ENCODE measurements around the gene SKAP2.
A peak's percentile ranks its signal among the peaks of the same experiment; 100 is the strongest.

SKAP2 gene

DNA sequence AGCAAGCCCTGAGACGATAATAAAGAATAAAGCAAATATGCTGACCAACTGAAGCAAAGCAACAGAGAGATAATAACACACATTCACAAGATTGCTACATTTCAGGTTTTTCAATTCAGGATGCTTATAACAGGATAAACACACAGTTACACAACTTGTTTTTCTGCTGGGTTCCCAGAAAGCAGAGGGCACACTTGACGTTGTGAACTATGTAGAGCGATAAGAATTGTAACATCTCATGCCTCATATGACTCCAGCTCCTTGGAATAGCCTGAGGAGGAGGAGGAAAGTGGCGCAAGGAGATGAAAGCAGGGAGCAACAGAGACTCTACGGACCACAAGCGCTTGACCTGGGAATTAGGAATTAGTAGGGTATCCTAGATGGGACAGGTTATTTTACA lies 201.7 kb downstream of the SKAP2 start:
- no peak for DNase-seq (ENCODE audit: low read depth)

DNA sequence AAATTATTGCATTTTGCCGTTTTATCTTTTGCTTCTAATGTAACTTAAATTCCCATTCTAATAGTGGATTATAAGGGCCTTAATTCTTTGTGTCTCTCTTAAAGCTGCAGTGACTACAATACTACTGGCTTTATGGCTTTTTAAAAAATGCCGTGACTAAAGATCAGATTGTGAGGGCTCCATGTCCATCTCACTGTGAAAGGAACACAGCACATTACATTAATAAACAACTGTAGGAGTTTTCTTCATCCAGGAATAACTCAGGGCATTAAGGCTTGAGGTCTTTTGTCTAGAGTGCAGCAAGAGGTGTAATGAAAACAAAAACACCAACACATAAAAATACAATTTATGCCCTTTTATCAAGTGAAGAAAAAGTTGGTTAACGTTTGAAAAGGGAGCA lies 205.3 kb downstream of the SKAP2 start:
- DNase-seq (ENCODE audit: low read depth), result no peak

DNA sequence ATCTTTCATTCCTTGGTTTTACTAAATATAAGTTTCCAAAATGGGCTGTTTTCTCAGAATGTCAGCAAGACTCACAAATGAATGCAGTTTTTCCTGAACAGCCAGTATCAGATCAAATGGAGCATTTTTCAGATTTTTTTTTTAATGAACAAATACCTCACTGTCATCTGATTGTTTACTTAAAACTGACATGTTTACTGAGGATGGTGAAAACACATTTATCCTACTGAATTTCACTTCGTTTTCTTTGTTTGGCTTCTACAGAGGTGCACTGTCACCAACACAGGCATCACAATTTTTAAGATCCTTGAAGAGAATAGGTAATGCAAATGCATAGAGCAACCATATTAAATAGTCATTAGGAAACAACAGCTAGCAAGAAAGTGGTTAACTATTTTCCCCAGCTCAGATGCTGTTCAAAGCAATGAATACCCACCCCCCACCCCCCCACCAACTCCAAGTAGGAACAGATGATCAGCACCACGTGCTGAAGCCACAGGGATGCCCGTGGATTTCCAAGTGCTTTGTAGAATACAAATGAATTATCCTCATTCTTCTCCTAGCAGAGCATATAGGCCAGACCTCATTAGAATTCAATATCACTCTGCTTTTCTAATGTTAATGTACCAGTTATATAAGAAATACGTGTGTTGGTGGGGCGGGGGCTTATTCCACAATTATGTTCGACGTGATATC lies 205.9 kb downstream of the SKAP2 start:
- DNase-seq (ENCODE audit: low read depth), result no peak

DNA sequence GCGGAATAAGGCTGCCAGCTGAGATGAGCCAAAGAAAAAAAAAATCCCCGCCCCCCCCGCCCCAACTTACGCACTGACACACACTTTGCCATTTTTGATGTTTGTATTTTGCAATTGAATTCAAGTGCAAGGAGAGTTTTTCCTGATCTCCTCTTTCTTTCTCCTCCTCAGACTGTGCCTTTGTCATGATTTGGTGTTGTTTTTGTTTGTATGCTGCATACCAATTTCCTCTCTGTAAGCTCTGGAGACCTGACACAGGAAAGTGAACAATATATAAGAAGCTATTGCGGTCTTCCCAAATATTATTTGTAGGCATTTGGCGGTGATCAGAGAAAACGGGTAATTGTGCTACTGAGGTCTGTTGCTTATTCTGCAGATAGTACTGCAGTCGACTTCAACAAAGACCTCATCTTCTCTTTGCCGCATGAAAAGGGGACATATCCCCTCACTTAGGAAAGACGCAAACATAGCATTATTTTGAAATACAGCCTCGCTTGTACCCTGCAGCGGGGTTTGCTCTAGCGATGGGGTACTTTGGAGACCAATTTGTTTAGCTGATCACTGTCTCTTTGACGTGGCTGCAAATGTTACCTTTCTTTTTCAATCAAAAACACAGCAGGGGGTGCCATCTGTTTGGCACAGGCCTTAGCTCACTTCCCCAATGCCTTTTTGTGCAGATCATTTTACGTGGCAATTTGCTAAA lies 206.6 kb downstream of the SKAP2 start:
- no peak for DNase-seq (ENCODE audit: low read depth)

DNA sequence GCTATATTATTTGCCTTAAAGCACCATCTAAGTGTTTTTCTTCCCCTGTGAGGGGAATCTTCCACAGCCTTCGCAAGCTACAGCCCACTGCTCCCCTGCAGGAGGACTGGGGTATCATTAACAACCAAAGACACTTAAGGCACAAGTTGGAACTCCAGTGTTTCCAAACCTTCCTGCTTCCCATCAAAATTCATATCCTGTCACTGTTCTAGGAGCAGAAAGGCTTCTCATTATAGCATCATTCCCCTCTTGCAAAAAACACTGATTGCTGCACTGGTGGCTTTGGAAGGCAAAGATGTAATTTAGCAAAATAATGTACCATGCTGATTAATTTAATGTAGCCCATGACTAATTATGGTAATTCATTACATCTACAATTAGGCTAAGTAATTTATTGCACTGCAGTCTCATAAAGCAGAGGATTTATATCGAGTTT lies 207.2 kb downstream of the SKAP2 start:
- DNase-seq (ENCODE audit: low read depth), result no peak

DNA sequence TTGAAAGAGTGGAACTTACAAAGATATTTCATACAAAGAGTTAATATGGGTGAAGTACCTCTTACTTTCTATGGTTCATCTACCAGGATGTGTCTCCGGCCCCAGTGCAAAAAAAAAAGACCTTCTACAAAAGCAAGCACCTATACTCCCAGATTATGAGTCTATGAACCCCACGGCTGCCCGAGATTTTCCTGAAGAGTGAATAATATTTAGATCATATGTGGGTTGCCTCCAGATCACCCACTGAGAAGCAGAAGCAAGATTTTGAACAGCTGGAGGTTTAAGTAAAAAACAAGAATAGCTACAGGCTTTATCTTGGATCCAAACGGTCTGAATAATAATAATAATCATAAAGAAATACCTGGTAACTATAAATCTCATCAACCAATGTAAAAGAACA lies 207.7 kb downstream of the SKAP2 start:
- no peak for DNase-seq (ENCODE audit: low read depth)

DNA sequence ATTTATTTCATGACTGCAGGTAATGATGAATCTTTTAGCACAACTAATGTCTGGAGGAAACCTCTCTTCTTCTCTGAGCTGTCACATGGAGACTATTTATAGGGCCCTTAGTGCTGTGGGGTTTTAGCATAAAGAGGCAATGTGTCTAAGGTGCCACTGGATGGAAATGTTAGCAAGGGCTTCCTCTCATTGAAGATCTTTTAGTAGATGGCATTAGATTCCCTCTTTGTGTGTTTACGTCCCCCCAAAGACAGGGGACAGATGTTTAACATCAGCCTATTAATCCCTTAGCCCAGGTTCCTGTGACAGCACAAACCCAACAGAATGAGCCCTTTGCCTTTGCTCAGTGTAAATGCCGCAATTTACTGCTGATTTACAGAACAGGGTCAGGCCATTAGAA lies 208.6 kb downstream of the SKAP2 start:
- no peak for DNase-seq (ENCODE audit: low read depth)

DNA sequence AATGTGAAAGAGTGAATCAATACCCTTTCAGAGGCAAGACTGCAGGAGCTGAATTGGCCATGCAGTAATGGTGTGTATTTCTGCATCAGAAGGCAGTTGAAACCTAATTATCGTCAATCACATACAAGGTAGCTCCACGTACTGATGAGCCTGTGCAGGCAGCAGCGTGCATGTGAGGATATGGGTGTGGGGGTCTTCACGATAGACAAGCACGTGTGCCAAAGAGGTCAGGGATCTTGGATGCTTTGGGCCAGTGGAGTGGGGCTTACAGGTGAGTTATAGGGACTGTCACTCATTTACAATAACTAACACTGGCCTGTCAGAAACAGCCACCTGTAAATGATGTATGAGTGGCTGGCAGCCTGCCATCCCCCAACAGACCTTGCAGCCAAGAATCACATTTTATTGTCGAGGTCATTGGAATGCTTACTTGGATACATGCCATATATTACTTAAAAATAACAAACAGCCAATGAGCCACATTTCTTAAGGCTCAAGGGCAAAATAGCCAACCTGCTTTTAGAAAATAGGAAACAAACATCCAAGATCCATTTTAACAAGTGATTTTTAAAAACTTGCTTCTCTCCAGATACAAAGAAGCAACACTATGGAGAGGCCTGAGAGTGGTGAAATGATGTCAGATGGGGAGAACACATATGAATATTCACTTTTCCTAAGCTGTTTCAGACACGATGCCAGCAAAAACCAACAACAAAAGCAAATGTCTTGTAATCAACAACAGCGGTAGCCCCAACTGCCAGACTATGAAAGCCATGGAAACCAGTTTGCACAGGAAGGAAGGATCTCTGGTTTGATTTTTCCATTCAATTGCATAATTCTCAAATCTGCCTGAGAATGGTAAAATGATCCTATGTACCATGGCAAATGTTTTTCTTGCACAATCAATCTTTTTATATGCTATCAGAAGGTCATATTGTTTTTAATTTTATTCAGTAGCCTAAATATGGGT lies 210.7 kb downstream of the SKAP2 start:
- DNase-seq (ENCODE audit: low read depth), result no peak

DNA sequence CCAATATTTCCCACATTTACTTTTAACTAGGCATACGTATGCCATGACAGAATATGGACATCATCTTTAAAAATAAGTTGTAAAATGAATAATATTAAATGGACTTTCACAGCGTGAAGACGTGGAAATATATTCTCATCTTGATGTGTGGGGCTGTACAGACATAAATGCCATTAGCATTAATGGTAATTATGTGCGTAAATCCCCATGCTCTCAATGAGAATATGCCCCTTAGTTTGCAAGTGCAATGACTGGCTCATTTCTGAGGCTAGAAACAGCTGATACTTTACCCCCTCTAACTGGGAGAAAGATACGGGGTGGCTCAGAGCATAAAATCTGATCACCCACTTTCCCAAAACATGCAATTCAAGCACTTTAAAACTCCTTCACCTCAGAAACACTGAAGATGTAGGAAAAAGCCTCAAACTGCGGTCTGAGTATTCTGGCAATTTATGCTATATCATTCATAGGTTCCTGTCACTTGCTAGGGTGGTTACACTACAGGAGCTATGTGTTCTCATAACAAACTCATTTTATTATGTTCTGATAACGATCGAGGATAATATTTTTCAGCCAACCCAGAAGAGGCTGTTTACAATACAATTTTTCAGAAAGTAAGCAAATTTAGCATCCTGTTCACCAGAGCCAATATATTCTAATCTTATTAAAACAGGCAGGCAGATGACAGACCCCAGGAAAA lies 211.8 kb downstream of the SKAP2 start:
- no peak for DNase-seq (ENCODE audit: low read depth)

DNA sequence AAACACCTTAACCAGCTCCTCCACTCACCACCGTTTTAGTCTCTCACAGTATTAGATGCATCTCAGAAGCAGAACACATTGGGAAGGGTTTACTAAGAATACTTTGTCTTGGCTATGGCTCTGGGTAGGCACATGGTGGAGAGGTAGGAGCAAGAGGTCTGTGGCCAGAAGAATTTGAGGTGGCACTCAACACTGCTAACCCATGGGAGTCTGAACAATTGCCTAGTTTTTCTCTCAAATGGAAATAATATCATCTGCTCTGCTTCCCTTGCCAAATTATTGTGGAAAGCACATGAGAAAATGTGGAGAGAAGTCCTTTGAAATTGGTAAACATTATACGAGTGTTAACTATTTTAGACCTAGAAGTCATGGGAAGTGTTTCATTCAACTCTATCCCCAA lies 214.3 kb downstream of the SKAP2 start:
- DNase-seq (ENCODE audit: low read depth), result no peak

DNA sequence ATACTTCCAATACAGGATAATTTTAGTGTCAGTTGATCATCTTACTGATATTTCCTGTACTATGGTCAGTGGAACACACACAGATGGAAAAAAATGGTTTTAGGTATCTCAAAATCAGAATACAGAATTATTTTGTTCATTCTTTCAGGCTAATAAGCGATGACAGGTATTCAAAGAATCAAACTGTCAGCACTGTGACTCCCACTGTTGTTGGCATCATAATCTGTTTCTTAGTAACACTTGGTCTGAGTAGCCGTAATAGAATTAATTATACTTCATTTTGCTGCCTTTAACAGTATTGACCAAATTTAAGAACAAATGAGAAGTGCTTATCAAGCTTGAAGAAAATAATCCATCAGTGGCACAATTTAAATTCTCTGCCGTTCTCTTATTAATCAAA lies 215.0 kb downstream of the SKAP2 start:
- no peak for DNase-seq (ENCODE audit: low read depth)

DNA sequence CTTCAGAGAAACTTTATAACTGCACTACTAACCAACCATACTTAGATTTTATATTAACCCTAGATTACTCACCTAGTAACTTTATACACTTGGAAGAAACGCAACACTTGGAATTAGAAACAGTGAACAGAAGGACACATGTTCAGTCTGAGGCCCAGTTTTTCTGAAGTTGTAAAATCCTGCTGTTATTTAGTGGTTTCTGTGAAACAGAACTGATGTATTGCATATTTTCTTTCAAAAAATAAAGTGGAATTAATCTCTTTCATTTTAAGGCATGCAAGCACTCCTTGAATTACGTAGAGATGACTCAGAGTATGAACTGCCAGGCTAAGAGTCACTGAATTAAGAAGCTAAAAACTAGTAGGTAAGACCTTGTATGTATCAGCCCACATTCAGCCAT lies 215.8 kb downstream of the SKAP2 start:
- peak; percentile 31 for DNase-seq (ENCODE audit: low read depth)

DNA sequence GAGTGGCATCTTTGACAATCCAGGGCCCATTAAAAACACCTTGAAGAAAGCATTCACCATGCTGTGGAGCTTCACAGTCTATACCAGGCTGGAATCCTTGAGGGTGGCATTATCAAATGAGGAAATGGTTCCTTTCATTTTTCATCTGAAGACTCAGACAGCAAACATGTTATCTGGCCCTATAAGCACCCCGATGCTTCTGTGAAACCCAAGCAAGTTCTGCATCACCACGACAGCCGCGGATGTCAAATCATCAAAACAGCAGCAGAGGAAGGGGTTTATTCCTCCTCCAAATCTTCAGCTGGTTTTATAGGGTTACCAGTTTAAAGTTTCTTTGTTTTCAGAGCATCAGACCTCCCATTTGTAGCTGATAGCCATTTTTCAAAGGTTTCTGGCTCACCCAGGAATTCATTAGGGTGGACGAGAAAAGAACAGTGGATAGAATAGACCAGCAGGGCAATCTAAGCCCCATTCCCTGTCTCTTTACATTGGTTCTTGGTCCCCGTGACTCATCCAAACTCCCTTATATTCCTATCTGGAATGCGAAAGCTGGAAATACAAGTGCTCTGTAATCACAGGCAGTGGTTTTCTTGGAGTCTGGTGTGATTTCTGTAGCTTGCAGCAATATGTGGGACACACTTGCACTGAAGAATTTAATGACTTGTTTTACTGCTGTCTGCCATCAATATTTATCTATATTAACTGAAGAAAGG lies 217.9 kb downstream of the SKAP2 start:
- no peak for DNase-seq (ENCODE audit: low read depth)

DNA sequence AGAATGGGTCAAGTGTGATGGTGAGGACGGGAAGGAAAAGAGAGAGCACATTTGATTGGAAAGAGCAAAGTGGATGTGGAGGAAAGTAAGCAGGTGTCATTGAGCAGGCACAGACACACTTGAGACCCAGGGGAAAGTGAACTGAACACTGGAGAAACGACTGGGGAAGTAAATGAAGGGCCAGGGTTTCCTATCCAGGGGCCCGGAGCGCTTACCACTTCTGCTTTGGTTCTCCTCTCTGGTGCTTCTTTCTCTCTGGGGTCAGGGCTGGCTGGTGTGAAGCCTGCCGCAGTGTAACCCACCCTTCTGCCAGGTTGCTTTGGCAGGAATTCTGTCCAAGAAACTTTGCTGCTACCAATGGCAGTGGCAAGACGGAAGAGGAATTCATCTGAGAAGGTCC lies 219.3 kb downstream of the SKAP2 start:
- no peak for DNase-seq (ENCODE audit: low read depth)

DNA sequence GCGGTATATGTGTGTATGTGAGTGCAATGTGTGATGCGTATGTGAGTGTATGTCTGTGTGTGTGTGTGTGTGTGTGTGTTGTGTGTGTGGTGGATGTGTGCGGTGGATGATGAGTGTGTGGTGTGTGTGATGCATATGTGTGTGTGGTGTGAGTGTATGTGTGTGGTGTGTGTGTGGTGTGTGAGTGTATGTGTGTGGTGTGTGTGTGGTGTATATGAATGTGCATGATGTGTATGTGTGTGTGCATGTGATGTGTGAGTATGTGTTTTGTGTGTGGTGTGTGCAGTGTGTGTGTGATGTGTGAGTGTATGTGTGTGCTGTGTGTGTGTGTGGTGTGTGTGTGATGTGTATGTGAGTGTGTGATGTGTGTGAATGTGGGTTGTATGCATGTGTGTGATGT lies 222.0 kb downstream of the SKAP2 start:
- DNase-seq (ENCODE audit: low read depth), result no peak

DNA sequence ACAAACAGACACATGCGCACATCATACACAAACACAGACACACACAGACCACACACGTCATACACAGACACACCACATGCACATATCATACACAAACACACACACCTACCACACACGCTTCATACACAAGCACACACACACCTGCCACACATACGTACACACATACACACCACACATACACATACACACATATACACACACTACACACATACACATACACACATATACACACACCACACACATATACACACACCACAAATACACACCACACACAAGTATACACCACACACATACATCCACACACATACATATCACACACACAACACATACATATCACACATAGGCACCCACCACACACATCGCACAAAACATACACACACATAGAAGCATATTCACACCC lies 224.7 kb downstream of the SKAP2 start:
- DNase-seq (ENCODE audit: low read depth), result no peak

DNA sequence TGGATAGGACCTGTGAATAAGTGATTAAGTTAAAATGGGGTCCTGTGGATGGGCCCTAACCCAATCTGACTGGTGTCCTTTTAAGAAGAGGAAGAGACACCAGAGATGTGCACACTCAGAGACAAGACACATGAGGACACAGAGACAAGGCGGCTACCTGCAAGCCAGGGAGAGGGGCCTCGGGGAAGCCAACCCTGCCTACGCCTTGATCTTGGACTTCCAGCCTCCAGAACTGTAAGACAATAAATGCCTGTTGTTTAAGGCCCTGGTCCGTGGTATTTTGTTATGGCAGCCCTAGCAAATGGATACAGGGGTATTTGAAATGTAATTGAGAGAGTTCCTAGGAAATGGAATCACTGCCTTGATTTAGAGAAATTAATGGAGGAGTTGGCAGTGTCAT lies 225.3 kb downstream of the SKAP2 start:
- DNase-seq (ENCODE audit: low read depth), result no peak

DNA sequence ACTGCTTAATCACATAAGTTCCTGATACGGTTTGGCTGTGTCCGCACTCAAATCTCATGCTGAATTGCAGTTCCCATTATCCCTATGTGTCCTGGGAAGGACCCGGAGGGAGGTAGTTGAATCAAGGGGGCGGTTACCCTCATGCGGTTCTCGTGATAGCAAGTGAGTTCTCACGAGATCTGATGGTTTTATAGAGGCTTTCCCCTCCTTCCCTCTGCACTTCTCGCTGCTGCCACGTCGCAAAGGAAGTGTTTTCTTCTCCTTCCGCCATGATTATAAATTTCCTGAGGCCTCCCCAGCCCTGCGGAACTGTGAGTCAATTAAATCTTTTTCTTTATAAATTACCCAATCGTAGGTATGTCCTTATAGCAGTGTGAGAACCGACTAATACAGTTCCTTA lies 226.2 kb downstream of the SKAP2 start:
- DNase-seq (ENCODE audit: low read depth), result no peak

DNA sequence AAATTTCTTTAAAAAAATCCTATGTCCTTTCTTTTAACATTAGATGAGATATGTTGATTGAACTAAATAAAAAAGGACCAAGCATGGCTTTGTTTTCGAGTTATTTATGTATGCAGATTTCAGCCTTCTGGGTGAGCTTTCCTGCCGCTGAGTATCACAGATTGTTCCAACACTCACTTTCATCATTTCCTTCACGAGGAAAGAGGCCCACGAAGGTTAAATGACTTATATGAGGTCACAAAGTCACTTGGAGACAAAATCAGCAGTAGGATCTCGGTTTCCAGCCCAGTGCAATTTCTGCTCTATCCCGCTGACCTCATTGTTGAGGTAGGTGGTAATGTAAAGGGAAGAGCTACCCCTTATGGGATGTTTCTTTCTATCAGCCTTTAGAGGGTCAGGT lies 226.8 kb downstream of the SKAP2 start:
- DNase-seq (ENCODE audit: low read depth), result no peak

DNA sequence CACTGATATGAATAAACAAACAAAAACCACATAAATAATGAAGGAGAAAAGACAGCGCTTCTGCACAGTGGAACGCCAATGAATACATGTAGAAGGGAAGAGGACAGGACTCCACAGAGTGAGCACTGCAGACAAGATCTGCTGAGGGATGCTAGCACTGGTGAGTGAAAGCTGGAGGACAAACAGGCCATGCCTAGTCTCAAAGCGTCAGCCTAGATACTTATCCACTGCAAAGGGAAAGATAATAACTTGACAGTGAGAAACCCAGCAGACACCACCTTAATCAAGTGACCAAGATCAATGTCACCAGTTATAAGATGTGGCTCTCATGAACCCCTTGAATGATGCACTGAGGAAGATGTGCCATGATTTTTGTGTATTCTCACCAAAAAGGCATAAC lies 227.6 kb downstream of the SKAP2 start:
- no peak for DNase-seq (ENCODE audit: low read depth)

DNA sequence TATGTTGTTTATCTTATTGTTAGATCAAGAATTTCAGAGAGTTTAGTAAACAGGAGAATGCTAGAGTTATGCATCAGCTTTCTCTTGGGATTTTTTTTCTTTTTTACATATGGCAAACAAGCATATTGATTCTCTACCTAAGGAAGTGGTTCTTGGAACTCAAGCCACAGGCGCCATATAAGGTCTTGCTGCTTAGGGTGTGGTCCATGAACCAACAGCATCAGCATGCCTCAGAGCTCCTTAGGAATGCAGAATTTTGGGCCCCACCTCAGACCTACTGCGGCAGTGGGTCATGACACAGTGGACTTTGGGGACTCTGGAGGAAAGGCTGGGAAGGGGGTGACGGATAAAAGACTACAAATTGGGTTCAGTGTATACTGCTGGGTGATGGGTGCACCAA lies 230.8 kb downstream of the SKAP2 start:
- DNase-seq (ENCODE audit: low read depth), result no peak

DNA sequence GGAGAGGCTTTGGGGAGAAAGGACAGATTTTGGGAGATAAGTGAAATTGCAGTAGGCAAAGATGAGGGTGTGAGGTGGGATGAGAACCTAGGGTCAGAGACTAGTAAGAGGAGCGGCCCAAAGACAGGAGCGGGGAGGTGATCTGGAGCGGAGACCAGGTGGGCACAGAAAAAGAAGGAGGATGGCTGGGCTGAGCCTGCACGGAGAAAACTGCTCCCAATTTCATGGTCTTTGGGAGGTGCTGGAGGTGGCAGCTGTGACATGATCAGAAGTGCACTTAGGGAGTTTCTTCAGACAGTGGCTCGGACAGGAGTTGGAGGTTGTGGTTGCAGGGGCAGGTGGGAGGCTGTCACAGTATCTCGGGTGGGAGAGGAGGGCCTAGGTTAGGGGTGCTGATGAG lies 232.8 kb downstream of the SKAP2 start:
- no peak for DNase-seq (ENCODE audit: low read depth)
